GM12878 (cell line): ENCODE data around the gene OTOS.

Experiments used
- ATF3 ChIP-seq: IDR thresholded peaks from 2 replicates; pipeline ENCODE4 v1.6.1; 2011; ENCODE audit warnings: low read depth, mild to moderate bottlenecking, low read length, moderate library complexity, borderline replicate concordance; ENCODE audit errors: extremely low read depth
- ATF7 ChIP-seq: fragments of 450-650 bp; IDR thresholded peaks from 2 replicates; pipeline ENCODE4 v1.6.1; 2016; ENCODE audit warnings: low read depth, mild to moderate bottlenecking
- EP300 ChIP-seq, 2 experiments: fragments of 150-350 bp in 1 of 2; IDR thresholded peaks; 2 replicates each; pipeline ENCODE4 v1.6.1; 2011 to 2012; ENCODE audit warnings: low read depth in 2 of 2, low read length in 2 of 2, borderline replicate concordance in 1 of 2, improper control_type of control experiment in 1 of 2, inconsistent platforms in 1 of 2; ENCODE audit not compliant: control insufficient read depth in 1 of 2
- FOXK2 ChIP-seq: fragments of 450-650 bp; IDR thresholded peaks from 2 replicates; pipeline ENCODE4 v1.6.1; 2017; ENCODE audit warnings: mild to moderate bottlenecking, moderate library complexity
- HDAC6 ChIP-seq: fragments of 200-600 bp; sonication (generic); IDR thresholded peaks from one replicate; pipeline ENCODE4 v1.8.0; 2017; ENCODE audit warnings: antibody characterized with exemption; ENCODE audit not compliant: unreplicated experiment
- JUND ChIP-seq: IDR thresholded peaks from 2 replicates; pipeline ENCODE4 v1.6.1; 2012; ENCODE audit warnings: low read depth, mild to moderate bottlenecking, low read length, improper control_type of control experiment, moderate library complexity
- KDM1A ChIP-seq: fragments of 200-600 bp; sonication (generic); IDR thresholded peaks from 2 replicates; pipeline ENCODE4 v1.6.1; 2016; ENCODE audit warnings: borderline replicate concordance
- POLR2A ChIP-seq: IDR thresholded peaks from 2 replicates; pipeline ENCODE4 v1.6.1; 2011; ENCODE audit warnings: low read depth, mild to moderate bottlenecking, low read length
- RAD21 ChIP-seq: IDR thresholded peaks from 2 replicates; pipeline ENCODE4 v1.6.1; 2011; ENCODE audit warnings: mild to moderate bottlenecking, low read depth, low read length, moderate library complexity; ENCODE audit not compliant: insufficient read depth
- SMC3 ChIP-seq: IDR thresholded peaks from 2 replicates; pipeline ENCODE4 v1.6.1; 2011; ENCODE audit warnings: low read length, improper control_type of control experiment, borderline replicate concordance
- ZNF274 ChIP-seq: IDR thresholded peaks from one replicate; pipeline ENCODE4 v1.8.0; 2011; ENCODE audit not compliant: insufficient read length, insufficient read depth
- TF ChIP-seq, protein P1 (sequence below), 3 experiments: IDR thresholded peaks in 2 of 3; conservative IDR thresholded peaks in 1 of 3; 2 replicates each; pipeline ENCODE4 v1.5.1; 2011; ENCODE audit warnings: low read depth in 3 of 3, low read length in 3 of 3, mild to moderate bottlenecking in 3 of 3, control low read depth in 2 of 3, moderate library complexity in 2 of 3, inconsistent platforms in 1 of 3, mixed read lengths in 1 of 3; ENCODE audit not compliant: control insufficient read depth in 2 of 3, insufficient read depth in 1 of 3; ENCODE audit errors: extremely low read depth in 1 of 3

- TF ChIP-seq JUND (no peak), FOXK2 (no peak), EP300 (IDR thresholded peaks at IDR 0.05; ENCODE audit: borderline replicate concordance in 1 of 2, control insufficient read depth in 1 of 2, low read depth in 2 of 2, low read length in 2 of 2) (no peak), POLR2A (no peak), SMC3 (no peak), ATF7 (no peak), ATF3 (no peak), HDAC6 (no peak), ZNF274 (no peak), KDM1A (no peak), RAD21 (no peak)
- TF ChIP-seq, protein P1, sequence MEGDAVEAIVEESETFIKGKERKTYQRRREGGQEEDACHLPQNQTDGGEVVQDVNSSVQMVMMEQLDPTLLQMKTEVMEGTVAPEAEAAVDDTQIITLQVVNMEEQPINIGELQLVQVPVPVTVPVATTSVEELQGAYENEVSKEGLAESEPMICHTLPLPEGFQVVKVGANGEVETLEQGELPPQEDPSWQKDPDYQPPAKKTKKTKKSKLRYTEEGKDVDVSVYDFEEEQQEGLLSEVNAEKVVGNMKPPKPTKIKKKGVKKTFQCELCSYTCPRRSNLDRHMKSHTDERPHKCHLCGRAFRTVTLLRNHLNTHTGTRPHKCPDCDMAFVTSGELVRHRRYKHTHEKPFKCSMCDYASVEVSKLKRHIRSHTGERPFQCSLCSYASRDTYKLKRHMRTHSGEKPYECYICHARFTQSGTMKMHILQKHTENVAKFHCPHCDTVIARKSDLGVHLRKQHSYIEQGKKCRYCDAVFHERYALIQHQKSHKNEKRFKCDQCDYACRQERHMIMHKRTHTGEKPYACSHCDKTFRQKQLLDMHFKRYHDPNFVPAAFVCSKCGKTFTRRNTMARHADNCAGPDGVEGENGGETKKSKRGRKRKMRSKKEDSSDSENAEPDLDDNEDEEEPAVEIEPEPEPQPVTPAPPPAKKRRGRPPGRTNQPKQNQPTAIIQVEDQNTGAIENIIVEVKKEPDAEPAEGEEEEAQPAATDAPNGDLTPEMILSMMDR (IDR thresholded peaks at IDR 0.05 in 2 of 3, conservative IDR thresholded peaks at IDR 0.05 in 1 of 3; ENCODE audit: control insufficient read depth in 2 of 3, extremely low read depth in 1 of 3, insufficient read depth in 1 of 3, low read depth in 3 of 3, low read length in 3 of 3): no peak
These were observed 20.0 kb upstream of the OTOS start for GRCh38 chr2:240160291-240161086.
